Smooth muscle cell of the umbilical artery (primary cell): Measurements from ENCODE around the gene TNFSF8. TPM values are rescaled to one million over a fixed set of nuclear protein-coding genes. Genes with fewer than 3 reads are reported as not detected.

Source experiments
- total RNA-seq: library from RNA; depleted of rRNA; stranded (reverse); fragments of >200 nt; gene quantifications from 2 replicates; pipeline ENCODE4 v1.2.3, GENCODE V29; 2014

TNFSF8 gene, protein sequence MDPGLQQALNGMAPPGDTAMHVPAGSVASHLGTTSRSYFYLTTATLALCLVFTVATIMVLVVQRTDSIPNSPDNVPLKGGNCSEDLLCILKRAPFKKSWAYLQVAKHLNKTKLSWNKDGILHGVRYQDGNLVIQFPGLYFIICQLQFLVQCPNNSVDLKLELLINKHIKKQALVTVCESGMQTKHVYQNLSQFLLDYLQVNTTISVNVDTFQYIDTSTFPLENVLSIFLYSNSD
- not detected in 2 replicates for total RNA-seq

GRCh38 chr9:114930056-114930812 is at the start of gene TNFSF8:
TSS of gene TNFSF8 (minus strand) at chr9:114930591. CDS start at chr9:114930303, 288 bp downstream.

Other genes starting within 250 kb of the TNFSF8 start
- not detected in 2 replicates for gene TEX48, start 248.4 kb downstream of the TNFSF8 start, total RNA-seq
- 0.32 and 3.0 TPM in 2 replicates for gene TNFSF15, start 124.6 kb downstream of the TNFSF8 start, total RNA-seq
- 193 and 206 TPM in 2 replicates for gene TNC, start 187.6 kb upstream of the TNFSF8 start, total RNA-seq